CD4-positive, alpha-beta T cell (primary cell): Measurements from ENCODE around the gene CCT7. TPM values are rescaled to one million over a fixed set of nuclear protein-coding genes. Genes with fewer than 3 reads are reported as not detected.

Experiments used
- ATAC-seq: fragments of 200-7000 bp; cut with Tn5 transposase; one replicate; pipeline ENCODE4 v1.10.0; 2022; ENCODE audit warnings: mild to moderate bottlenecking; ENCODE audit not compliant: poor library complexity
- CTCF ChIA-PET: fragments of 350-600 bp; sonication (Branson Sonifier 250); formaldehyde crosslinking; loops from one replicate; lab custom pipeline; 2021; ENCODE audit warnings: antibody characterized with exemption, inconsistent platforms; lab: Charles Lee
- POLR2A ChIA-PET: fragments of 350-600 bp; sonication (Branson Sonifier 250); formaldehyde crosslinking; loops from one replicate; lab custom pipeline; 2021; ENCODE audit warnings: antibody characterized with exemption, inconsistent platforms; lab: Charles Lee
- DNase-seq, 14 experiments: peaks; one replicate each; pipeline ENCODE4 v3.0.0-alpha.2; 2013 to 2020; ENCODE audit warnings: mixed read lengths in 2 of 14
- H3K27ac ChIP-seq, 2 donors: one replicate each; pipeline versions ENCODE4 v1.5.1 to v1.7.0; 2013; ENCODE audit warnings: low read length in 2 of 2, low read depth in 1 of 2, mild to moderate bottlenecking in 1 of 2
- H3K27me3 ChIP-seq, 2 experiments: 1 replicate in 1 of 2; 2 replicates in 1 of 2; pipeline versions ENCODE4 v1.6.1 to v1.7.0; 2013; ENCODE audit warnings: low read length in 2 of 2, control low read depth in 1 of 2, mild to moderate bottlenecking in 1 of 2, moderate library complexity in 1 of 2; ENCODE audit not compliant: insufficient read depth in 2 of 2, control insufficient read depth in 1 of 2
- H3K36me3 ChIP-seq: one replicate; pipeline ENCODE4 v1.6.1; 2013; ENCODE audit warnings: low read length, control low read depth; ENCODE audit not compliant: insufficient read depth
- H3K4me1 ChIP-seq: one replicate; pipeline ENCODE4 v1.6.1; 2013; ENCODE audit warnings: low read length, control low read depth; ENCODE audit not compliant: insufficient read depth
- H3K4me3 ChIP-seq: one replicate; pipeline ENCODE4 v1.5.1; 2013; ENCODE audit warnings: mild to moderate bottlenecking, low read length, moderate library complexity
- H3K9me3 ChIP-seq, 2 experiments: 1 replicate in 1 of 2; 2 replicates in 1 of 2; pipeline versions ENCODE4 v1.6.1 to v1.7.0; 2013; ENCODE audit warnings: low read length in 2 of 2, mild to moderate bottlenecking in 2 of 2, control low read depth in 1 of 2, moderate library complexity in 1 of 2; ENCODE audit not compliant: control insufficient read depth in 1 of 2, insufficient read depth in 1 of 2
- H3K27ac Mint-ChIP-seq: one replicate; pipeline ENCODE4 v1.8.0; 2020; ENCODE audit warnings: mixed read lengths
- H3K27me3 Mint-ChIP-seq: one replicate; pipeline ENCODE4 v1.8.0; 2021; ENCODE audit warnings: mixed read lengths
- H3K36me3 Mint-ChIP-seq: one replicate; pipeline ENCODE4 v1.8.0; 2021; ENCODE audit warnings: low read depth, mixed read lengths
- H3K4me1 Mint-ChIP-seq: one replicate; pipeline ENCODE4 v1.8.0; 2021; ENCODE audit warnings: low read depth, mixed read lengths
- H3K4me3 Mint-ChIP-seq: one replicate; pipeline ENCODE4 v1.8.0; 2020; ENCODE audit warnings: mild to moderate bottlenecking, mixed read lengths
- H3K9me3 Mint-ChIP-seq: one replicate; pipeline ENCODE4 v1.8.0; 2020; ENCODE audit warnings: mixed read lengths
- CTCF ChIP-seq: fragments of 200-600 bp; IDR thresholded peaks from one replicate; pipeline ENCODE4 v1.8.0; 2022; ENCODE audit warnings: antibody characterized with exemption, mild to moderate bottlenecking
- intact Hi-C, 2 experiments: fragments of 100-400 bp; cut with DNase I in 1 of 2; cut with micrococcal nuclease in 1 of 2; formaldehyde crosslinking; loops; one replicate each; pipeline versions ENCODE4 v1.15.1 to v1.9.0; 2023 to 2025; cut with DNase I, micrococcal nuclease
- total RNA-seq, 174 experiments: library from RNA in 2 of 174; stranded (reverse) in 2 of 174; gene quantifications; one replicate each; pipeline ENCODE4 v1.2.3 and lab custom pipeline; 2021 to 2026

Gene CCT7
- total RNA-seq, 2 experiments from 2014 or later = 86.9 to 96.9 TPM

DNA sequence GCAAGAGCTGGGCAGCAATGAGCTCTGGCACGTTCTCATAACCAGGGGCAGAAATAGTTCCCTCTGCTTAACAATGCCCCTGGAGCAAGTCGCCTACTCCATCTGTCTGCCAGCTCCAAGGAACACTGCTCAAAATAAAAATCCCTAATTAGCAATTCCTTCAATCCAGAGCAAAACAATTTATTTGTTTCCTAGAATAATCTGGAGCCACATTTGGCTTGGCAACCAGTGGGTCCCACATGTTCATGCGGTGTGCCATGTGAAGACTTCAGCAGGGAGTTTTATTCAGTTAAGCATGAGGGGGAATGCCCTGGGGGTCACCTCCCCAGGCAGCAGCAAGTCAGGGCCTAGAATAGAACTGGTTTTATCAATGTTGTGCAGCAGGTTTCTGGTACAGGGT lies 66.8 kb downstream of the CCT7 start:
- Mint-ChIP-seq H3K9me3 (no peaks in the 10 kb centered on the region), H3K27me3 (peaks cover 78% of the 10 kb centered on the region), H3K4me1 (no peaks in the 10 kb centered on the region), H3K27ac (no peak overlapping the region), H3K36me3 (no peaks in the 10 kb centered on the region), H3K4me3 (no peak overlapping the region)
- Histone ChIP-seq H3K27me3 (peaks cover 30 to 51% of the 10 kb centered on the region in 2 experiments), H3K27ac (no peak overlapping the region), H3K4me1 (no peaks in the 10 kb centered on the region), H3K9me3 (no peaks in the 10 kb centered on the region), H3K36me3 (no peaks in the 10 kb centered on the region), H3K4me3 (no peak overlapping the region)
- ChIA-PET POLR2A (no interaction called here), CTCF (no interaction called here)
- intact Hi-C loops = no loop called here
- no peak for TF ChIP-seq CTCF
- DNase-seq (no peak), ATAC-seq (no peak)

DNA sequence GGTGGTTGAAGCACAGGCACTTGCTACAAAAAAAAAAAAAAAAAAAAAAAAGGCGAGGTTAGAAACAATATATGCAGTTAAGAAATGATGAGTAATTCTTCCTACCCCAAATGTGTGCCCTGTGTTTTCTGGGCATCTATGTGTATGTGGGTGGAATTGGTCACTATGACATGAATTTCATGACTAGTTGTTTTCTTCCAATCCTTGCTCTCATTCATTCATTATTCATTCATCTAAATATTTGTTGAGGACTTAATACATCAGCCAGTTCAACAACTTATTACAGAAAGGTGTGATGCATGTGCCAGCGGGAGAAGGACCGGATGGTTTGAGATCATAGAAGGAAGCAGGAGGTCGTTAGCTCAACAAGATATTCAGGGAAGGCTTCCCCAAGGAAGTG lies 67.5 kb downstream of the CCT7 start:
- intact Hi-C loops = no loop called here
- H3K27ac Mint-ChIP-seq = no peak overlapping the region
- Histone ChIP-seq H3K27me3 (peaks cover 23 to 44% of the 10 kb centered on the region in 2 experiments), H3K4me1 (no peaks in the 10 kb centered on the region), H3K27ac (no peak overlapping the region), H3K36me3 (no peaks in the 10 kb centered on the region), H3K4me3 (no peak overlapping the region), H3K9me3 (no peaks in the 10 kb centered on the region)
- peaks cover 73% of the 10 kb centered on the region for H3K27me3 Mint-ChIP-seq
- no peaks in the 10 kb centered on the region for H3K9me3 Mint-ChIP-seq
- POLR2A ChIA-PET = no interaction called here
- DNase-seq (no peak), ATAC-seq (no peak)
- H3K4me1 Mint-ChIP-seq = no peaks in the 10 kb centered on the region
- no peak for TF ChIP-seq CTCF
- H3K36me3 Mint-ChIP-seq = no peaks in the 10 kb centered on the region
- no peak overlapping the region for H3K4me3 Mint-ChIP-seq
- CTCF ChIA-PET = no interaction called here

Other genes starting within 250 kb of the CCT7 start
- gene SFXN5, start 162.6 kb upstream of the CCT7 start, total RNA-seq = 1 to 10 TPM; 5.1 to 5.4 TPM
- gene RAB11FIP5, start 121.4 kb upstream of the CCT7 start, total RNA-seq = 10 to 100 TPM; 12.6 to 13.8 TPM
- gene NOTO, start 31.7 kb upstream of the CCT7 start, total RNA-seq = not detected
- gene SMYD5, start 20.1 kb upstream of the CCT7 start, total RNA-seq = 10 to 100 TPM; 39.1 to 46.7 TPM
- 1 to 10 TPM; 2.9 to 3.0 TPM for gene PRADC1, start 1.1 kb upstream of the CCT7 start, total RNA-seq
- gene FBXO41, start 50.2 kb downstream of the CCT7 start, total RNA-seq = 10 to 100 TPM; 14.0 to 16.0 TPM
- gene EGR4, start 59.2 kb downstream of the CCT7 start, total RNA-seq = under 1 TPM; 0.14 to 0.17 TPM
- 10 to 100 TPM; 20.2 to 20.6 TPM for gene ALMS1, start 151.5 kb downstream of the CCT7 start, total RNA-seq